Measurements from ENCODE around the gene LSAMP. TPM values are rescaled to one million over a fixed set of nuclear protein-coding genes. Genes with fewer than 3 reads are reported as not detected.

Gene LSAMP
- total and polyA plus RNA-seq, 9 of the 15 experiments (the other 6 are each of a cell fraction or from before 2014, with no cell fraction given), result 0.09 to 0.11 TPM; not detected in 7

GRCh38 chr3:116270056-116270455 is 175.2 kb downstream of the LSAMP start:
- Histone ChIP-seq H3K4me3 (no peak overlapping the region), H3K4me1 (replicated peaks in 1 of 2; ENCODE audit: control insufficient read depth in 2 of 2, insufficient read depth in 2 of 2, low read length in 2 of 2) (no peaks in the 10 kb centered on the region), H3K9me3 (replicated peaks; ENCODE audit: control insufficient read depth, insufficient read depth, low read depth, low read length) (no peaks in the 10 kb centered on the region), H3K27me3 (ENCODE audit: control insufficient read depth in 2 of 2, insufficient read depth in 2 of 2, low read length in 2 of 2) (no peaks in the 10 kb centered on the region), H3K9me1 (ENCODE audit: control insufficient read depth, insufficient read depth, low read length) (no peaks in the 10 kb centered on the region), H3K27ac (ENCODE audit: extremely low read depth, low read depth, low read length) (no peak overlapping the region), H3K36me3 (ENCODE audit: control insufficient read depth, insufficient read depth, low read length) (no peaks in the 10 kb centered on the region), H4K20me1 (replicated peaks; ENCODE audit: control insufficient read depth, insufficient read depth, low read length) (no peaks in the 10 kb centered on the region), H3K9ac (ENCODE audit: insufficient read depth in 1 of 2, low read depth in 2 of 2, low read length in 2 of 2) (no peak overlapping the region), H2AFZ (ENCODE audit: low read depth, low read length) (no peak overlapping the region), H3K4me2 (ENCODE audit: insufficient read depth, low read length) (no peak overlapping the region), H3K79me2 (ENCODE audit: control insufficient read depth, insufficient read depth, low read length) (no peaks in the 10 kb centered on the region)
- no peak for ATAC-seq
- TF ChIP-seq ETV5 (CRISPR knock-in tag; IDR thresholded peaks at IDR 0.05; ENCODE audit: low read depth) (no peak), TCFL5 (CRISPR knock-in tag; conservative IDR thresholded peaks at IDR 0.05) (no peak), MEF2D (tag; conservative IDR thresholded peaks at IDR 0.05; ENCODE audit: low read depth) (no peak), BHLHE40 (IDR thresholded peaks at IDR 0.05; ENCODE audit: low read length) (no peak), ZNF75A (CRISPR knock-in tag; IDR thresholded peaks at IDR 0.05) (no peak), E2F1 (CRISPR knock-in tag; IDR thresholded peaks at IDR 0.05) (no peak), TGIF2 (CRISPR knock-in tag; IDR thresholded peaks at IDR 0.05) (no peak), TEAD1 (CRISPR knock-in tag; IDR thresholded peaks at IDR 0.05) (no peak), TAF15 (IDR thresholded peaks at IDR 0.05; ENCODE audit: low read depth, low read length) (no peak), PBX2 (CRISPR knock-in tag; IDR thresholded peaks at IDR 0.05; ENCODE audit: low read depth) (no peak), PBX2 (tag; conservative IDR thresholded peaks at IDR 0.05; ENCODE audit: low read depth) (no peak), POLR2G (IDR thresholded peaks at IDR 0.05; ENCODE audit: low read depth, low read length) (no peak), HINFP (tag; conservative IDR thresholded peaks at IDR 0.05; ENCODE audit: low read depth) (no peak), MLX (CRISPR knock-in tag; conservative IDR thresholded peaks at IDR 0.05) (no peak), BRD9 (IDR thresholded peaks at IDR 0.05; ENCODE audit: low read depth, partially characterized antibody) (no peak)
- no peak for DNase-seq (ENCODE audit: extremely low read depth in 1 of 4, low spot score in 3 of 4)
- intact Hi-C loops (cut with micrococcal nuclease) (no loop called here), in situ Hi-C loops (cut with MboI) (no loop called here)
- CTCF ChIA-PET (ENCODE audit: low intra/inter-chr PET ratio), result no interaction called here
- WGBS (ENCODE audit: insufficient coverage, low coverage, missing lambda C conversion rate), result 0% methylated on average over 2 of the region's 2 CpGs
- no peak for FAIRE-seq
- no TSS peak for BruUV-seq (replicated peaks)
- POLR2A ChIA-PET, result interaction anchor here (1.1 kb wide), 1 partner anchor 14 kb away, joined by 3 read pairs; no protein-coding TSS in a partner anchor
